Measurements from ENCODE around the gene ATP6V1B1. TPM values are rescaled to one million over a fixed set of nuclear protein-coding genes. Genes with fewer than 3 reads are reported as not detected.
"Not testable (repeated sequence)": the region's sequence is repeated elsewhere in the genome, so short reads cannot be mapped to it uniquely, and the experiment has no call there.

ATP6V1B1 gene
- total RNA-seq, 3 donors from 2014 or later: not detected

- ATAC-seq: no peak
Observed at GRCh38 chr2:70992945-70993853, 57.5 kb downstream of the ATP6V1B1 start.

GRCh38 chr2:70994009-70994698, 58.5 kb downstream of the ATP6V1B1 start:
- H3K4me1 ChIP-seq (ENCODE audit: low read depth): peaks cover 21% of the 10 kb centered on the region
- no peak for TF ChIP-seq CTCF (IDR thresholded peaks at IDR 0.05)
- intact Hi-C loops (cut with DNase I, micrococcal nuclease): no loop called here
- DNase-seq: peak in 1 of 3 donors; percentile 40
- peak overlapping the region; percentile 98 for H3K4me3 ChIP-seq
- no peaks in the 10 kb centered on the region for H3K36me3 ChIP-seq (ENCODE audit: low read depth)
- no peaks in the 10 kb centered on the region for H3K9me3 ChIP-seq
- ATAC-seq: peak; percentile 46

More at GRCh38 chr2:70992945-70993853, 57.5 kb downstream of the ATP6V1B1 start:
- DNase-seq: no peak
- no peaks in the 10 kb centered on the region for H3K9me3 ChIP-seq
- no peak for TF ChIP-seq CTCF (IDR thresholded peaks at IDR 0.05)
- no peak overlapping the region for H3K4me3 ChIP-seq
- peaks cover 21% of the 10 kb centered on the region for H3K4me1 ChIP-seq (ENCODE audit: low read depth)
- intact Hi-C loops (cut with DNase I, micrococcal nuclease): no loop called here
- peaks cover 3% of the 10 kb centered on the region for H3K36me3 ChIP-seq (ENCODE audit: low read depth)

GRCh38 chr2:70994699-70995425, 59.2 kb downstream of the ATP6V1B1 start, which contains the start of gene TEX261:
TSS of gene TEX261 (minus strand) at chr2:70994873. CDS start at chr2:70994757, 116 bp downstream.
- peak within 1 kb of the TSS; percentile 98 for H3K4me3 ChIP-seq
- peak; percentile 99 for ATAC-seq
- TF ChIP-seq CTCF (IDR thresholded peaks at IDR 0.05): peak; percentile 83
- no peaks in the 10 kb centered on the region for H3K36me3 ChIP-seq (ENCODE audit: low read depth)
- peaks cover 21% of the 10 kb centered on the region for H3K4me1 ChIP-seq (ENCODE audit: low read depth)
- intact Hi-C loops (cut with DNase I, micrococcal nuclease): no loop called here
- H3K9me3 ChIP-seq: no peaks in the 10 kb centered on the region
- DNase-seq: peak; percentile 89 to 94 (median 93)

- no peak for TF ChIP-seq CTCF (IDR thresholded peaks at IDR 0.05)
- Histone ChIP-seq H3K36me3 (ENCODE audit: low read depth) (no peaks in the 10 kb centered on the region), H3K4me3 (peak overlapping the region; percentile 98), H3K4me1 (ENCODE audit: low read depth) (peaks cover 21% of the 10 kb centered on the region), H3K9me3 (no peaks in the 10 kb centered on the region)
- ATAC-seq: peak; percentile 64
- DNase-seq: peak; percentile 63 to 69 (median 63)
- intact Hi-C loops (cut with DNase I, micrococcal nuclease): no loop called here
Observed at GRCh38 chr2:70995426-70995729, 59.7 kb downstream of the ATP6V1B1 start.

GRCh38 chr2:70998885-70999284, 63.2 kb downstream of the ATP6V1B1 start:
- H3K4me1 ChIP-seq (ENCODE audit: low read depth); H3K4me3 ChIP-seq; H3K9me3 ChIP-seq; DNase-seq; H3K36me3 ChIP-seq (ENCODE audit: low read depth); ATAC-seq; intact Hi-C loops (cut with DNase I, micrococcal nuclease): not testable (repeated sequence)

All from mucosa of descending colon (tissue), 3 donors.